PC-9 (cell line): Measurements from ENCODE around the gene ZFPL1.

ENCODE experiments used
- CTCF ChIP-seq: fragments of 200-600 bp; sonication (generic); conservative IDR thresholded peaks from 2 replicates; pipeline ENCODE4 v1.6.1; 2017; ENCODE audit warnings: mixed run types, antibody characterized with exemption, mild to moderate bottlenecking, moderate library complexity
- EZH2 ChIP-seq: fragments of 200-600 bp; sonication (generic); IDR thresholded peaks from 2 replicates; pipeline ENCODE4 v1.8.0; 2017; ENCODE audit warnings: antibody characterized with exemption, low read depth

GRCh38 chr11:65109231-65110198, 25.5 kb downstream of the ZFPL1 start:
- TF ChIP-seq CTCF = no peak
- TF ChIP-seq EZH2 = no peak
